Activated T-cell treated with anti-CD3 and anti-CD28 coated beads, Interleukin-2, amount 50 U/mL, for 4 hours (primary cell): ENCODE measurements around the gene PAK4. TPM values are rescaled to one million over a fixed set of nuclear protein-coding genes. Genes with fewer than 3 reads are reported as not detected.

Experiments used
- ATAC-seq, 2 donors: fragments of 200-7000 bp; cut with Tn5 transposase; one replicate each; pipeline ENCODE4 v1.10.0; 2021
- DNase-seq: peaks from one replicate; pipeline ENCODE4 v3.0.0-alpha.2; 2020
- H3K27me3 Mint-ChIP-seq: one replicate; pipeline ENCODE4 v1.8.0; 2021; ENCODE audit warnings: low read depth, mixed read lengths
- H3K36me3 Mint-ChIP-seq: one replicate; pipeline ENCODE4 v1.8.0; 2022; ENCODE audit warnings: mixed read lengths; ENCODE audit not compliant: insufficient read depth
- H3K4me1 Mint-ChIP-seq: one replicate; pipeline ENCODE4 v1.8.0; 2021; ENCODE audit warnings: low read depth, mixed read lengths
- H3K4me3 Mint-ChIP-seq: one replicate; pipeline ENCODE4 v1.8.0; 2021; ENCODE audit warnings: mild to moderate bottlenecking, moderate library complexity, mixed read lengths
- H3K9me3 Mint-ChIP-seq: one replicate; pipeline ENCODE4 v1.8.0; 2021; ENCODE audit warnings: mixed read lengths
- total RNA-seq, 3 donors: library from RNA; stranded (reverse); gene quantifications; one replicate each; pipeline ENCODE4 v1.2.1, GENCODE V29; 2021

PAK4 gene
- total RNA-seq, 3 donors from 2014 or later: 21.3 to 24.4 (median 23.5) TPM

- H3K27me3 Mint-ChIP-seq: no peaks in the 10 kb centered on the region
- H3K36me3 Mint-ChIP-seq: peaks cover 4% of the 10 kb centered on the region
- no peaks in the 10 kb centered on the region for H3K9me3 Mint-ChIP-seq
- no peak overlapping the region for H3K4me3 Mint-ChIP-seq
- ATAC-seq: no peak
- peaks cover 2% of the 10 kb centered on the region for H3K4me1 Mint-ChIP-seq
- DNase-seq: no peak
Measured at GRCh38 chr19:39167461-39168257, 42.1 kb downstream of the PAK4 start.

DNA sequence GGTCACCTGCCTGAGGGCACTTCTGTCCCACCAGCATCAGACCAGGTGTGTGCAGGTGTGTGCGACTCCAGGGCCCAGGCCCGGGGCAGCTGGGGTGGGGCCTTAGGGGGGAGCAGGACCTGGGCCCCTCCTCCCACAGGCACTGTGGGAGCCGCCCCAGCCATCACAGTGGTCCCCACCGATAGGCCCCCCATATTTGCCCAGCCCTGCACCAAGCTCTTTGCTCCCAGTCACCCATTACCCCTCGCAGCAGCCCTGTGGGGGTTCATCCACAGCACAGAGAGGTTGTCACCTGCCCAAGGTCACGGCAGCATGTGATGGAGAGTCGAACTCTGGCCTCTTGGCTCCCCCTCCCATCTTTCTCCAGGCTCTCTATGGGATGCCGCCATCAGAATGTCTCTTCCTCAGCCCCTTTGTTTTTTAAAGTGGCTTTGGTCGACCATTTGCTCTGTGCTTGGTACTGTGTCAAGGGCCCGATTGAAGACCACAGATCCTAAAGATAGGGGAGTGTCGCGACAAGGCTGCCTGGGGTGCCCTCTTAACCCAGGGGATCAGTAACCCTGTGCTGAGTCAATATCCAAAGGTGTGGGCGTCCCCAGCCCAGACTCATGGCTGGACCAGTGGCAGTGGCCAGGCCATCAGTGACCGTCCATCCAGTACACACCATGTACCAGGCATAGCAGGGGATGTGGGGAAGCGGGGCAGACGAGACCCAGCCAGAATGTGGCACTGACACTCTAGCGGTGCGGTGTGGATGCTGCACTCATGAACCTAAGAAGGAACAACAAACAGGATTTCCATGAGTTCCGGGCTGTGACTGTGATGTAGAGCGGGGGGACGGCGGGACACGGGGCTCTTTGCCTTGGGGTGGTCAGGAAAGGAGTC is 42.9 kb downstream of the PAK4 start:
- Mint-ChIP-seq H3K36me3 (peaks cover 4% of the 10 kb centered on the region), H3K9me3 (no peaks in the 10 kb centered on the region), H3K4me1 (no peaks in the 10 kb centered on the region), H3K27me3 (no peaks in the 10 kb centered on the region), H3K4me3 (no peak overlapping the region)
- DNase-seq: no peak
- no peak for ATAC-seq

GRCh38 chr19:39169143-39169810 is 43.7 kb downstream of the PAK4 start:
- no peak for ATAC-seq
- no peaks in the 10 kb centered on the region for H3K9me3 Mint-ChIP-seq
- H3K36me3 Mint-ChIP-seq: peaks cover 4% of the 10 kb centered on the region
- H3K27me3 Mint-ChIP-seq: no peaks in the 10 kb centered on the region
- no peak overlapping the region for H3K4me3 Mint-ChIP-seq
- no peaks in the 10 kb centered on the region for H3K4me1 Mint-ChIP-seq
- DNase-seq: no peak

GRCh38 chr19:39170386-39171231 is 45.0 kb downstream of the PAK4 start:
- peaks cover 4% of the 10 kb centered on the region for H3K36me3 Mint-ChIP-seq
- no peak overlapping the region for H3K4me3 Mint-ChIP-seq
- DNase-seq: no peak
- no peak for ATAC-seq
- no peaks in the 10 kb centered on the region for H3K27me3 Mint-ChIP-seq
- no peaks in the 10 kb centered on the region for H3K4me1 Mint-ChIP-seq
- no peaks in the 10 kb centered on the region for H3K9me3 Mint-ChIP-seq

DNA sequence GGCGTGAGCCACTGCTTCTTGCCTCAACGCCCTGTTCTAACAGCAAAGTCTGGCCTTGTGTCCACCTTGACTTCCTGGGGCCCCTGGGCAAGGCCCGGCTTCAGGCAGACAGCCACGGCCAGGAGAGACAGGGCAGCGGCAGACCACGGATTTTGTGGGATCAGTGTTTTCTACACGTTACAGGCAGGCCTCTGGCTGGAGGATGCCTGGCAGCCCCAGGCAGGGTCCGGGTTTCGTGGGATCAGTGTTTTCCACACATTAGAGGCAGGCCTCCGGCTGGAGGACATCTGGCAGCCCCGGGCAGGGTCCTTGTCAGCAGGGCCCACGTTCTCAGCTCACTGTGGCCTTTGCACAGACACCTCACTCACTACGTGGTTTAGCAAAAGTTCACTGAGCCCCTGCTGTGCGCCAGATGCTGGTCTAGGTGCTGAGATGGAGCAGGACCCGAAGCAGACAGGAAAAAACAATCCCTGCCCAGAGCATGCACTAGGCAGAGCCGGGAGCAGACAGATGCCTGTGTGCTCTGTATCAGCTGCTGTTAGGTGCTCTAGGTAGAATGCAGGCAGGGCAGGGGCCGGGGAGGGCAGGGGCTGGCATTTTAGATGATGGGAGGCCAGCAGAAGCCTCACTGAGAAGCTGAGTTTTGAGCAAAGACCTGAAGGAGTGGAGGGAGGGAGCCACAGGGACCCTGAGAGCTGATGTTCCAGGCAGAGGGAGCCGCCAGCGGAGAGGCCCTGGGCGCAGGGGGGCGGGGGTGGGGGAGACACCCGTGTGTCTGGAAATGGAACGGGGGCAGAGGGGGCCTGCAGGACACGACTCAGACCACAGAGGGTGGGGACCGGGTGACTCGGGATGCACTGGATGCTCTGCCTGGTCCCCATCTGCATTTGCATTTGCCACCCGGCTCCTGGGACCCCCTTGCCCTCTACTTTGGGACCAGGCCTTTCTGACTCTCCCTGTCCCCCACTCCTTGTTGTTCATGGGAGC is 46.2 kb downstream of the PAK4 start:
- Mint-ChIP-seq H3K4me3 (no peak overlapping the region), H3K9me3 (no peaks in the 10 kb centered on the region), H3K4me1 (no peaks in the 10 kb centered on the region), H3K36me3 (peaks cover 4% of the 10 kb centered on the region), H3K27me3 (no peaks in the 10 kb centered on the region)
- ATAC-seq: no peak
- no peak for DNase-seq

DNA sequence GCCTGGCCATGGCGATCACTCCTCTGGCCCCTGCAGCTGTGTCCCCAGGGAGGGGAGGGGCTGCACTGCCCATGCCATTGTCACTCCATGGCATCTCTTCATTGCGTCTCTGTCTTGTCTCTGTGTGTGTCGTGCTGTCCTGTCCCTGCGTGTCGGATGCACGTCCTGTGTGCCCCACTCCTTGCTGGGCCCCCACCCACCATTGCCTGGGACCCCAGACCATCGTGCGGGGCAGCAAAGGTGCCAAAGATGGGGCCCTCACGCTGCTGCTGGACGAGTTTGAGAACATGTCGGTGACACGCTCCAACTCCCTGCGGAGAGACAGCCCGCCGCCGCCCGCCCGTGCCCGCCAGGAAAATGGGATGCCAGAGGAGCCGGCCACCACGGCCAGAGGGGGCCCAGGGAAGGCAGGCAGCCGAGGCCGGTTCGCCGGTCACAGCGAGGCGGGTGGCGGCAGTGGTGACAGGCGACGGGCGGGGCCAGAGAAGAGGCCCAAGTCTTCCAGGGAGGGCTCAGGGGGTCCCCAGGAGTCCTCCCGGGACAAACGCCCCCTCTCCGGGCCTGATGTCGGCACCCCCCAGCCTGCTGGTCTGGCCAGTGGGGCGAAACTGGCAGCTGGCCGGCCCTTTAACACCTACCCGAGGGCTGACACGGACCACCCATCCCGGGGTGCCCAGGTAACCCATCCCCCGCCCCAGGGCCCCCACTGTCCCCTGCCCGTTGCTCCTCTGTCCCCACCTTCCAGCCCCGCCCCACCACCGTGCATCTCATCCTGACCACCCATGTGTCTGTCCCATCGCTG is 47.3 kb downstream of the PAK4 start:
- ATAC-seq: no peak
- Mint-ChIP-seq H3K9me3 (no peaks in the 10 kb centered on the region), H3K27me3 (no peaks in the 10 kb centered on the region), H3K4me1 (no peaks in the 10 kb centered on the region), H3K4me3 (no peak overlapping the region), H3K36me3 (peaks cover 4% of the 10 kb centered on the region)
- DNase-seq: no peak

DNA sequence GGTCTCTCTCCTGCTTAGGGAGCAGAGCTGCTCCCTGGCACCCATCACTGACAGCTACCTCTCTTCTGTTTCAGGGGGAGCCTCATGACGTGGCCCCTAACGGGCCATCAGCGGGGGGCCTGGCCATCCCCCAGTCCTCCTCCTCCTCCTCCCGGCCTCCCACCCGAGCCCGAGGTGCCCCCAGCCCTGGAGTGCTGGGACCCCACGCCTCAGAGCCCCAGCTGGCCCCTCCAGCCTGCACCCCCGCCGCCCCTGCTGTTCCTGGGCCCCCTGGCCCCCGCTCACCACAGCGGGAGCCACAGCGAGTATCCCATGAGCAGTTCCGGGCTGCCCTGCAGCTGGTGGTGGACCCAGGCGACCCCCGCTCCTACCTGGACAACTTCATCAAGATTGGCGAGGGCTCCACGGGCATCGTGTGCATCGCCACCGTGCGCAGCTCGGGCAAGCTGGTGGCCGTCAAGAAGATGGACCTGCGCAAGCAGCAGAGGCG is 48.0 kb downstream of the PAK4 start:
- DNase-seq (no peak), ATAC-seq (no peak)
- Mint-ChIP-seq H3K9me3 (no peaks in the 10 kb centered on the region), H3K27me3 (no peaks in the 10 kb centered on the region), H3K4me1 (no peaks in the 10 kb centered on the region), H3K4me3 (no peak overlapping the region), H3K36me3 (peaks cover 7% of the 10 kb centered on the region)

DNA sequence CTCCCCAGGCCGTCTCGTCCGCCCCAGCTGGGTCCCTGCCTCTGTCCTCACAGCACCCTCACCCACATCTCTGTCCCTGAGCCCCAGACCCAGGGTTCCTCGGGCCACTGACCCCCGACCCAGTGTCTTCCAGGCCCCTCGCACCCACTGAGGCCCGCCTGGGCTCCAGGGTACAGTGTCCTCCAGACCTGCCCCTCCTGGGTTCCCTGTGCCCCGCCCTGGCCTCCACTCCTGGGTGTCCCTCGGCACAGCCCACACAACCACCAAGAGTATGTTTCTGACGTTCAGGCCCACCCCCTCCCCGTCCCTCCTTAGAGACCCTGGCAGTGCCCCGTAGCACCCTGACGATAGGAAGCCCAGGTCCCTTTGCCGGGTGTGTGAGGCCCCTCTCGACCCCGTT is 48.6 kb downstream of the PAK4 start:
- Mint-ChIP-seq H3K4me1 (no peaks in the 10 kb centered on the region), H3K27me3 (no peaks in the 10 kb centered on the region), H3K36me3 (peaks cover 3% of the 10 kb centered on the region), H3K4me3 (no peak overlapping the region), H3K9me3 (no peaks in the 10 kb centered on the region)
- ATAC-seq: no peak
- no peak for DNase-seq

- no peaks in the 10 kb centered on the region for H3K9me3 Mint-ChIP-seq
- H3K4me3 Mint-ChIP-seq: no peak overlapping the region
- H3K36me3 Mint-ChIP-seq: peaks cover 3% of the 10 kb centered on the region
- H3K27me3 Mint-ChIP-seq: no peaks in the 10 kb centered on the region
- no peaks in the 10 kb centered on the region for H3K4me1 Mint-ChIP-seq
- DNase-seq (no peak), ATAC-seq (no peak)
Measured at GRCh38 chr19:39174558-39175544, 49.3 kb downstream of the PAK4 start.

DNA sequence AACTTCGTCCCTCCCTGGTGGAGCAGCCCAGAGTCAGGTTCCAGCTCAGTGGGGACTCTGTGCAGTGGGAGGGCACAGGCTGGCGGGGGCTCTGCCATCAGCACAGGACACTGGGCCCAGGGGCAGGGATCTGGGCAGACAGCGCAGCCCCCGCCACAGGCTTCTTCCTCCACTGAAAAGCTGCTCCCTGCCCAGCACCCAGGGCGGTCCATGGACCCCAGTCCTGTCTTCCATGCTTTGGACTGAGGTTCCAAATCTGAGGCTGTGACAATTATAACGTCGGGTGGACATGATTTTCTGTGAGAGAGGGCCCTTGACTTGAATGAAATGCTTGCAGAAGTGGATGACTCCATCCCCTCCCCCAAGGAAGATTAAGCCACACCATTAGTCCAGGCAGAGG is 50.0 kb downstream of the PAK4 start:
- Mint-ChIP-seq H3K36me3 (peaks cover 3% of the 10 kb centered on the region), H3K27me3 (no peaks in the 10 kb centered on the region), H3K9me3 (no peaks in the 10 kb centered on the region), H3K4me3 (no peak overlapping the region), H3K4me1 (no peaks in the 10 kb centered on the region)
- DNase-seq (no peak), ATAC-seq (no peak)

- no peak for ATAC-seq
- H3K36me3 Mint-ChIP-seq: peaks cover 3% of the 10 kb centered on the region
- no peaks in the 10 kb centered on the region for H3K4me1 Mint-ChIP-seq
- H3K4me3 Mint-ChIP-seq: no peak overlapping the region
- H3K27me3 Mint-ChIP-seq: no peaks in the 10 kb centered on the region
- no peaks in the 10 kb centered on the region for H3K9me3 Mint-ChIP-seq
- no peak for DNase-seq
Measured at GRCh38 chr19:39177110-39177699, 51.6 kb downstream of the PAK4 start.
